HCT116 (cell line): ENCODE measurements around the gene TTC29. TPM values are rescaled to one million over a fixed set of nuclear protein-coding genes. Genes with fewer than 3 reads are reported as not detected.

Source experiments
- ATAC-seq: fragments of 200-7000 bp; cut with Tn5 transposase; 2 replicates; pipeline ENCODE4 v1.9.1; 2020; ENCODE audit warnings: mild to moderate bottlenecking, moderate library complexity
- BruUV-seq: library from RNA; stranded (reverse); fragments of 400-500 nt; replicated peaks from 2 replicates; lab custom pipeline; 2021; lab: Mats Ljungman, UMichigan
- CTCF ChIA-PET: fragments of 300-600 bp; sonication (Branson Sonifier 250); formaldehyde crosslinking; loops from one replicate; lab custom pipeline; 2021; ENCODE audit warnings: antibody characterized with exemption; lab: Charles Lee
- POLR2A ChIA-PET: fragments of 300-600, 350-600 bp; sonication (Branson Sonifier 250); formaldehyde crosslinking; loops from one replicate; lab custom pipeline; 2021; ENCODE audit warnings: antibody characterized with exemption; lab: Charles Lee
- RAD21 ChIA-PET, 2 experiments: fragments of 300-600 bp; sonication (Branson Sonifier 250); formaldehyde crosslinking; loops; one replicate each; lab custom pipeline; 2023; ENCODE audit warnings: low total read pairs in 2 of 2; ENCODE audit not compliant: uncharacterized antibody in 2 of 2, unreplicated experiment in 2 of 2, low non-redundant PET in 1 of 2; lab: Charles Lee
- DNase-seq: peaks from one replicate; pipeline ENCODE4 v3.0.0-alpha.2; 2010; ENCODE audit warnings: low read depth, low spot score
- H2AFZ ChIP-seq: fragments of 200-600 bp; shearing (Covaris generic), sonication (generic); 2 replicates; pipeline ENCODE4 v1.6.1; 2017; ENCODE audit warnings: low read depth, mixed run types, mixed read lengths, antibody characterized with exemption, low read length; ENCODE audit not compliant: poor library complexity, severe bottlenecking
- H3K27ac ChIP-seq: 2 replicates; pipeline ENCODE4 v1.5.1; 2012; ENCODE audit warnings: low read depth, low read length
- H3K27me3 ChIP-seq: fragments of 200-600 bp; sonication (generic); 2 replicates; pipeline ENCODE4 v1.6.1; 2016; ENCODE audit warnings: mixed run types, low read length, mixed read lengths; ENCODE audit not compliant: insufficient read depth
- H3K36me3 ChIP-seq, 2 experiments: fragments of 200-500 bp in 1 of 2; fragments of 200-600 bp in 1 of 2; sonication (Bioruptor generic) in 1 of 2; sonication (generic) in 1 of 2; 2 replicates each; pipeline versions ENCODE4 v1.5.1 to v1.6.1; 2014 to 2016; ENCODE audit warnings: low read length in 2 of 2, inconsistent platforms in 1 of 2, mixed read lengths in 1 of 2, mixed run types in 1 of 2; ENCODE audit not compliant: insufficient read depth in 2 of 2, control insufficient read depth in 1 of 2
- H3K4me1 ChIP-seq, 2 experiments: fragments of 200-600 bp in 1 of 2; sonication (generic) in 1 of 2; 2 replicates each; pipeline versions ENCODE4 v1.5.1 to v1.6.1; 2012 to 2017; ENCODE audit warnings: low read length in 2 of 2, inconsistent platforms in 1 of 2, mild to moderate bottlenecking in 1 of 2, mixed read lengths in 1 of 2, mixed run types in 1 of 2, moderate library complexity in 1 of 2; ENCODE audit not compliant: insufficient read depth in 2 of 2, control insufficient read depth in 1 of 2
- H3K4me2 ChIP-seq: fragments of 200-600 bp; sonication (generic); 2 replicates; pipeline ENCODE4 v1.6.1; 2017; ENCODE audit warnings: mixed run types, low read length, mixed read lengths
- H3K4me3 ChIP-seq, 2 experiments: fragments of 200-600 bp in 1 of 2; sonication (generic) in 1 of 2; replicated peaks in 1 of 2; 2 replicates each; pipeline ENCODE4 v1.5.1; 2011 to 2016; ENCODE audit warnings: low read length in 2 of 2, control low read depth in 1 of 2, low read depth in 1 of 2, mild to moderate bottlenecking in 1 of 2, mixed read lengths in 1 of 2, mixed run types in 1 of 2
- H3K79me2 ChIP-seq: fragments of 200-600 bp; sonication (generic); 2 replicates; pipeline ENCODE4 v1.6.1; 2017; ENCODE audit warnings: mild to moderate bottlenecking, mixed run types, low read length, moderate library complexity, mixed read lengths; ENCODE audit not compliant: insufficient read depth
- H3K9ac ChIP-seq: fragments of 200-600 bp; sonication (generic); 2 replicates; pipeline ENCODE4 v1.6.1; 2016; ENCODE audit warnings: low read length, mixed read lengths
- H3K9me2 ChIP-seq: fragments of 200-600 bp; sonication (generic), shearing (Covaris generic); 2 replicates; pipeline ENCODE4 v1.6.1; 2017; ENCODE audit warnings: mixed run types, mild to moderate bottlenecking, moderate library complexity; ENCODE audit not compliant: insufficient read depth
- H3K9me3 ChIP-seq, 2 experiments: fragments of 200-500 bp in 1 of 2; fragments of 200-600 bp in 1 of 2; sonication (Bioruptor generic) in 1 of 2; sonication (generic) in 1 of 2; 2 replicates each; pipeline ENCODE4 v1.6.1; 2014 to 2017; ENCODE audit warnings: low read length in 2 of 2, mixed read lengths in 2 of 2, inconsistent platforms in 1 of 2, low read depth in 1 of 2, mild to moderate bottlenecking in 1 of 2, mixed run types in 1 of 2, moderate library complexity in 1 of 2; ENCODE audit not compliant: control insufficient read depth in 1 of 2, insufficient read depth in 1 of 2
- H4K20me1 ChIP-seq: fragments of 200-600 bp; sonication (generic), shearing (Covaris generic); 2 replicates; pipeline ENCODE4 v1.6.1; 2017; ENCODE audit warnings: mixed run types, mild to moderate bottlenecking, moderate library complexity; ENCODE audit not compliant: insufficient read depth
- CBX3 ChIP-seq: IDR thresholded peaks from 2 replicates; pipeline ENCODE4 v1.6.1; 2012; ENCODE audit warnings: low read depth
- CEBPB ChIP-seq: IDR thresholded peaks from 2 replicates; pipeline ENCODE4 v1.6.1; 2012; ENCODE audit warnings: low read depth
- FOSL1 ChIP-seq: IDR thresholded peaks from 2 replicates; pipeline ENCODE4 v1.6.1; 2012; ENCODE audit warnings: low read depth
- JUND ChIP-seq: IDR thresholded peaks from 2 replicates; pipeline ENCODE4 v1.6.1; 2012
- POLR2A ChIP-seq: IDR thresholded peaks from 2 replicates; pipeline ENCODE4 v1.7.0; 2011; ENCODE audit warnings: borderline replicate concordance; ENCODE audit not compliant: insufficient read depth, insufficient read length; ENCODE audit errors: extremely low read depth
- POLR2AphosphoS5 ChIP-seq: IDR thresholded peaks from 2 replicates; pipeline ENCODE4 v1.6.1; 2011; ENCODE audit warnings: mild to moderate bottlenecking, low read depth, low read length, moderate library complexity
- RAD21 ChIP-seq: IDR thresholded peaks from 2 replicates; pipeline ENCODE4 v1.6.1; 2012; ENCODE audit warnings: low read depth, mild to moderate bottlenecking
- TCF7L2 ChIP-seq: IDR thresholded peaks from 2 replicates; pipeline ENCODE4 v1.7.0; 2011; ENCODE audit warnings: borderline replicate concordance, inconsistent platforms; ENCODE audit not compliant: insufficient read depth, insufficient read length; ENCODE audit errors: extremely low read depth
- ZFX ChIP-seq: fragments of 450-650 bp; IDR thresholded peaks from 2 replicates; pipeline ENCODE4 v1.6.1; 2017
- intact Hi-C: fragments of 100-400 bp; cut with micrococcal nuclease; formaldehyde crosslinking; loops from 2 replicates; pipeline ENCODE4 v1.10.0; 2022
- total RNA-seq: library from RNA; stranded (reverse); gene quantifications from one replicate; pipeline ENCODE4 v1.2.1, GENCODE V29; 2021; ENCODE audit not compliant: unreplicated experiment
- TF ChIP-seq, protein P1 (sequence below): IDR thresholded peaks from 2 replicates; pipeline ENCODE4 v1.6.1; 2012; ENCODE audit warnings: low read depth

TTC29 gene
- total RNA-seq, 1 experiment from 2014 or later, result not detected

DNA sequence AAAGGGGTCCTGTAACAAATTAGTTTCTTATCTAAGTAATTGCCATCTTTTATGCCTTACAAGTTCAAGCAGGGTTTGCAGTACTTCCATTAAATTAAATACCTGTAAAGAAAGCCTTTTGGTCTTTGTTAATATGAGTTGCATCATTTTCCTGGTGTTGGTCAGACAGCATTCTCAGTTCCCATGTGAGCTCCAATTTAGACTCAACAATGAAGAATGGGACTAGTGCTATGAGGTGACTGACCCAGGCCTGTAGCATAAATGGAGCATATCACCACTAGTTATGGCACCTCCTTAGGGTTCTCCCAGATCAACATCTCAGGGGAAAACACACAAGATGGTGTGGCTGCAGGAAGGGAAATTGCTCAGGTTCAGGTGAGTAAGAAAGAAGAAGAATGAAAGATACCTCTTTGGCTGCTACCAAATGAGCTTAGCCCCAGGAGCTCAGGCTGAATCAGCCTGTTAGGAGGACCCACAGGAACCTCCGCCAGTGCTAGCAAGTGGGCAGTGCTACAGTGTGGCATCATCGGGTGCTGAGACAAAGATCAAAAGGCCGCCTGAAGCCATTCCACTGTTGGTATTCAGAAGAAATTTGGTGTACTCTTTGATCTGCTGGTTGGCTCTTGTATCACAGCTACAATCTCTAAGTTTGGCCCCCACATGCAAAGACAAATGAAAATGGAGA, 1.8 kb downstream of the TTC29 start:
- intact Hi-C loops, result loop anchor here (1.0 kb wide), 1 partner anchor 25 kb away; no protein-coding TSS in a partner anchor
- H3K4me3 ChIP-seq, result no peak overlapping the region
- no peak for TF ChIP-seq FOSL1
- no peak for TF ChIP-seq CEBPB
- no peak for TF ChIP-seq JUND
- peak; percentile 9 for TF ChIP-seq TCF7L2
- TF ChIP-seq, all 23 proteins: peak for 1
- POLR2A ChIA-PET, result no interaction called here
- Histone ChIP-seq H4K20me1 (no peaks in the 10 kb centered on the region), H3K27ac (no peak overlapping the region), H3K79me2 (no peaks in the 10 kb centered on the region), H3K9me2 (no peaks in the 10 kb centered on the region), H3K4me1 (peaks cover 0 to 8% of the 10 kb centered on the region in 2 experiments; a peak in 1 of 4 replicates), H3K4me2 (no peak overlapping the region), H3K27me3 (peaks cover 60% of the 10 kb centered on the region), H2AFZ (no peak overlapping the region), H3K9me3 (no peaks in the 10 kb centered on the region), H3K36me3 (no peaks in the 10 kb centered on the region), H3K9ac (no peak overlapping the region)
- no TSS peak for BruUV-seq
- DNase-seq (no peak), ATAC-seq (no peak)
- CTCF ChIA-PET, result interaction anchor here (0.6 kb wide), 1 partner anchor 1007 kb away, joined by 4 read pairs; no protein-coding TSS in a partner anchor
- RAD21 ChIA-PET, result no interaction called here

DNA sequence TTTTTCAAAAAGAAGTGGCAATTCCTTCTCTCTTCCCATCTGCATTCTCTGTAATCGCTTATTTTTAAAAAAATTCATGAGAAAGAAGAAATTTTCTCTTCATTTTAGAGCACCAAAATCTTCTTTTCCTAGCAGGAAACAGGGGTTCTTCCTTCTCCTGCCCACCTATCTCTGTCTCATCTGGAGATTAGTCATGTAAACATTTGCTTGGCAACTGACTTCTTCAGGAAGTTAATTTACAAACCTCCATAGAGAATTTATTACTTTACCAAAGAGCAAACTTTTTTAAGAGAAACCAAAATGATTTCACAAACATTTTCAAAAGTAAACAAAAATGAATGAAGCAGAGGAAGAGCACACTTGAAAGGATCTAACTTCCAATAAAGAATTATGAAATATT, 13.5 kb downstream of the TTC29 start:
- Histone ChIP-seq H3K4me3 (no peak overlapping the region), H3K9me2 (no peaks in the 10 kb centered on the region), H3K27me3 (peaks cover 43% of the 10 kb centered on the region), H3K9ac (no peak overlapping the region), H3K27ac (no peak overlapping the region), H2AFZ (no peak overlapping the region), H3K36me3 (no peaks in the 10 kb centered on the region), H3K9me3 (no peaks in the 10 kb centered on the region), H3K4me1 (no peaks in the 10 kb centered on the region), H4K20me1 (no peaks in the 10 kb centered on the region), H3K79me2 (no peaks in the 10 kb centered on the region), H3K4me2 (no peak overlapping the region)
- ChIA-PET RAD21 (no interaction called here), CTCF (no interaction called here), POLR2A (no interaction called here)
- BruUV-seq, result no TSS peak
- intact Hi-C loops, result no loop called here
- ATAC-seq (no peak), DNase-seq (no peak)
- TF ChIP-seq CBX3 (no peak), POLR2AphosphoS5 (no peak), ZFX (no peak), RAD21 (no peak), POLR2A (no peak)
- TF ChIP-seq, protein P1, sequence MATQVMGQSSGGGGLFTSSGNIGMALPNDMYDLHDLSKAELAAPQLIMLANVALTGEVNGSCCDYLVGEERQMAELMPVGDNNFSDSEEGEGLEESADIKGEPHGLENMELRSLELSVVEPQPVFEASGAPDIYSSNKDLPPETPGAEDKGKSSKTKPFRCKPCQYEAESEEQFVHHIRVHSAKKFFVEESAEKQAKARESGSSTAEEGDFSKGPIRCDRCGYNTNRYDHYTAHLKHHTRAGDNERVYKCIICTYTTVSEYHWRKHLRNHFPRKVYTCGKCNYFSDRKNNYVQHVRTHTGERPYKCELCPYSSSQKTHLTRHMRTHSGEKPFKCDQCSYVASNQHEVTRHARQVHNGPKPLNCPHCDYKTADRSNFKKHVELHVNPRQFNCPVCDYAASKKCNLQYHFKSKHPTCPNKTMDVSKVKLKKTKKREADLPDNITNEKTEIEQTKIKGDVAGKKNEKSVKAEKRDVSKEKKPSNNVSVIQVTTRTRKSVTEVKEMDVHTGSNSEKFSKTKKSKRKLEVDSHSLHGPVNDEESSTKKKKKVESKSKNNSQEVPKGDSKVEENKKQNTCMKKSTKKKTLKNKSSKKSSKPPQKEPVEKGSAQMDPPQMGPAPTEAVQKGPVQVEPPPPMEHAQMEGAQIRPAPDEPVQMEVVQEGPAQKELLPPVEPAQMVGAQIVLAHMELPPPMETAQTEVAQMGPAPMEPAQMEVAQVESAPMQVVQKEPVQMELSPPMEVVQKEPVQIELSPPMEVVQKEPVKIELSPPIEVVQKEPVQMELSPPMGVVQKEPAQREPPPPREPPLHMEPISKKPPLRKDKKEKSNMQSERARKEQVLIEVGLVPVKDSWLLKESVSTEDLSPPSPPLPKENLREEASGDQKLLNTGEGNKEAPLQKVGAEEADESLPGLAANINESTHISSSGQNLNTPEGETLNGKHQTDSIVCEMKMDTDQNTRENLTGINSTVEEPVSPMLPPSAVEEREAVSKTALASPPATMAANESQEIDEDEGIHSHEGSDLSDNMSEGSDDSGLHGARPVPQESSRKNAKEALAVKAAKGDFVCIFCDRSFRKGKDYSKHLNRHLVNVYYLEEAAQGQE, result no peak
